CD8-positive, alpha-beta memory T cell (primary cell): Measurements from ENCODE around the gene CENPT. TPM values are rescaled to one million over a fixed set of nuclear protein-coding genes. Genes with fewer than 3 reads are reported as not detected.
"Not testable (repeated sequence)": the region's sequence is repeated elsewhere in the genome, so short reads cannot be mapped to it uniquely, and the experiment has no call there.

Experiments used
- CTCF ChIA-PET: fragments of 350-600 bp; sonication (Branson Sonifier 250); formaldehyde crosslinking; loops from one replicate; lab custom pipeline; 2021; ENCODE audit warnings: antibody characterized with exemption; lab: Charles Lee
- POLR2A ChIA-PET: fragments of 350-600 bp; sonication (Branson Sonifier 250); formaldehyde crosslinking; loops from one replicate; lab custom pipeline; 2021; ENCODE audit warnings: antibody characterized with exemption; lab: Charles Lee
- DNase-seq, 5 donors: peaks; one replicate each; pipeline versions ENCODE4 v3.0.0 to v3.0.0-alpha.2; 2020 to 2022; ENCODE audit warnings: mixed read lengths in 1 of 5
- H3K27ac ChIP-seq: one replicate; pipeline ENCODE4 v1.7.0; 2013; ENCODE audit warnings: low read depth, mild to moderate bottlenecking, low read length, moderate library complexity
- H3K27me3 ChIP-seq: 2 replicates; pipeline ENCODE4 v1.7.0; 2013; ENCODE audit warnings: low read length, mild to moderate bottlenecking; ENCODE audit not compliant: insufficient read depth, poor library complexity, severe bottlenecking
- H3K36me3 ChIP-seq: 2 replicates; pipeline ENCODE4 v1.7.0; 2013; ENCODE audit warnings: mild to moderate bottlenecking, low read length, moderate library complexity; ENCODE audit not compliant: insufficient read depth
- H3K4me1 ChIP-seq: 2 replicates; pipeline ENCODE4 v1.7.0; 2013; ENCODE audit warnings: mild to moderate bottlenecking, low read length, moderate library complexity; ENCODE audit not compliant: insufficient read depth
- H3K4me3 ChIP-seq: 2 replicates; pipeline ENCODE4 v1.7.0; 2013; ENCODE audit warnings: mild to moderate bottlenecking, low read length
- H3K9me3 ChIP-seq: 2 replicates; pipeline ENCODE4 v1.7.0; 2013; ENCODE audit warnings: mild to moderate bottlenecking, low read length
- H3K27ac Mint-ChIP-seq, 8 donors: one replicate each; pipeline ENCODE4 v1.8.0; 2020 to 2021; ENCODE audit warnings: mixed read lengths in 8 of 8, mild to moderate bottlenecking in 6 of 8, inconsistent platforms in 3 of 8, moderate library complexity in 3 of 8
- H3K27me3 Mint-ChIP-seq, 2 donors: one replicate each; pipeline ENCODE4 v1.8.0; 2020 to 2021; ENCODE audit warnings: mixed read lengths in 2 of 2, mild to moderate bottlenecking in 1 of 2, moderate library complexity in 1 of 2
- H3K36me3 Mint-ChIP-seq, 3 donors: one replicate each; pipeline ENCODE4 v1.8.0; 2020 to 2021; ENCODE audit warnings: mixed read lengths in 3 of 3, inconsistent platforms in 1 of 3, mild to moderate bottlenecking in 1 of 3
- H3K4me1 Mint-ChIP-seq, 3 donors: one replicate each; pipeline ENCODE4 v1.8.0; 2020 to 2021; ENCODE audit warnings: mixed read lengths in 3 of 3, inconsistent platforms in 1 of 3, mild to moderate bottlenecking in 1 of 3
- H3K4me3 Mint-ChIP-seq, 7 donors: one replicate each; pipeline ENCODE4 v1.8.0; 2020 to 2021; ENCODE audit warnings: mixed read lengths in 7 of 7, mild to moderate bottlenecking in 6 of 7, moderate library complexity in 4 of 7, inconsistent platforms in 2 of 7
- H3K9me3 Mint-ChIP-seq, 5 donors: one replicate each; pipeline ENCODE4 v1.8.0; 2020 to 2022; ENCODE audit warnings: mixed read lengths in 5 of 5, mild to moderate bottlenecking in 3 of 5, moderate library complexity in 2 of 5, inconsistent platforms in 1 of 5
- polyA plus RNA-seq: library from polyadenylated mRNA; unstranded; fragments of 300-500 nt; fragmentation: Illumina TruSeq; gene quantifications from one replicate; pipeline ENCODE4 v1.2.3, GENCODE V29; 2021
- total RNA-seq, 2 experiments: library from RNA; stranded (reverse); gene quantifications; one replicate each; pipeline ENCODE4 v1.2.3, GENCODE V29; 2021

Gene CENPT
- total and polyA plus RNA-seq, 3 experiments from 2014 or later, result 14.3 to 58.6 (median 56.5) TPM

DNA sequence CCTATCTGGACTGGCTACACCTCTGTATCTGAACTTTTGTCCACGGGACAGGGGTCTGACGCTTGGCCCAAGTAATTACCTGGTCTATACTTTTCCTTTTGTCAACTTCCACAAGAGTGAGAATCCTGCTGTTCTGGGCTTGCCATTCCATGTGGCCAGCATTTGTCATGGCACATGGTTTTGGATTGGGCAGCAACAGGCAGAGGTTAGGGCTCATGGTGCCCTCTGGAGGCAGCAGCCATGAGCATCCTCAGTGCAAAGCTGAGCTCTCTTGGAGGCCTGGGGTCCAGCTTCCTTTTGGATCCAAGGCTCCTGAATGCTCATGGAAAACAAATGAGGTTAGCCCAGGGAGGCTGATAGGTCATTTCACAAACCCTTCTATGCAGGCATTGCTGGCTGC, 17.8 kb upstream of the CENPT start:
- Mint-ChIP-seq H3K27me3 (no peaks in the 10 kb centered on the region), H3K9me3 (no peaks in the 10 kb centered on the region), H3K36me3 (peaks cover 0 to 56% (median 2%) of the 10 kb centered on the region in 3 donors), H3K4me1 (peaks cover 5 to 7% (median 6%) of the 10 kb centered on the region in 3 donors), H3K27ac (peak overlapping the region in 1 of 8 donors; percentile 38), H3K4me3 (no peak overlapping the region)
- H3K4me3 ChIP-seq, result no peak overlapping the region
- no peak for DNase-seq
- no peak overlapping the region for H3K27ac ChIP-seq
- no peaks in the 10 kb centered on the region for H3K4me1 ChIP-seq
- peaks cover 6% of the 10 kb centered on the region for H3K36me3 ChIP-seq
- POLR2A ChIA-PET, result no interaction called here
- no peaks in the 10 kb centered on the region for H3K27me3 ChIP-seq
- no peaks in the 10 kb centered on the region for H3K9me3 ChIP-seq
- CTCF ChIA-PET, result interaction anchor here (0.8 to 1.8 kb wide), 5 partner anchors 24 to 344 kb away, joined by 3 to 5 read pairs (median 4); no protein-coding TSS in a partner anchor

- peaks cover 0 to 49% (median 0%) of the 10 kb centered on the region in 3 donors for H3K36me3 Mint-ChIP-seq
- H3K27ac Mint-ChIP-seq, result peak overlapping the region in 5 of 8 donors; percentile 13 to 61 (median 23)
- DNase-seq, result no peak
- CTCF ChIA-PET, result interaction anchor here (1.2 to 1.8 kb wide), 4 partner anchors 23 to 344 kb away, joined by 3 to 5 read pairs (median 4); no protein-coding TSS in a partner anchor
- peaks cover 5 to 7% (median 6%) of the 10 kb centered on the region in 3 donors for H3K4me1 Mint-ChIP-seq
- Histone ChIP-seq H3K4me1 (no peaks in the 10 kb centered on the region), H3K36me3 (peaks cover 6% of the 10 kb centered on the region), H3K27me3 (no peaks in the 10 kb centered on the region), H3K9me3 (no peaks in the 10 kb centered on the region), H3K4me3 (no peak overlapping the region), H3K27ac (no peak overlapping the region)
- no peaks in the 10 kb centered on the region for H3K27me3 Mint-ChIP-seq
- H3K9me3 Mint-ChIP-seq, result no peaks in the 10 kb centered on the region
- no peak overlapping the region for H3K4me3 Mint-ChIP-seq
- POLR2A ChIA-PET, result no interaction called here
These were observed 17.1 kb upstream of the CENPT start for GRCh38 chr16:67864594-67864993.

GRCh38 chr16:67864044-67864443, 16.6 kb upstream of the CENPT start:
- CTCF ChIA-PET, result interaction anchor here (1.4 to 3.0 kb wide), 2 partner anchors 30 to 47 kb away, joined by 3 to 16 read pairs; no protein-coding TSS in a partner anchor
- H3K36me3 ChIP-seq, H3K27me3 Mint-ChIP-seq, H3K4me1 ChIP-seq, H3K4me3 ChIP-seq, H3K9me3 Mint-ChIP-seq, DNase-seq, H3K27me3 ChIP-seq, H3K4me1 Mint-ChIP-seq, H3K27ac Mint-ChIP-seq, POLR2A ChIA-PET, H3K27ac ChIP-seq, H3K4me3 Mint-ChIP-seq, H3K9me3 ChIP-seq: not testable (repeated sequence)
- peaks cover 0 to 47% (median 0%) of the 10 kb centered on the region in 3 donors for H3K36me3 Mint-ChIP-seq

DNA sequence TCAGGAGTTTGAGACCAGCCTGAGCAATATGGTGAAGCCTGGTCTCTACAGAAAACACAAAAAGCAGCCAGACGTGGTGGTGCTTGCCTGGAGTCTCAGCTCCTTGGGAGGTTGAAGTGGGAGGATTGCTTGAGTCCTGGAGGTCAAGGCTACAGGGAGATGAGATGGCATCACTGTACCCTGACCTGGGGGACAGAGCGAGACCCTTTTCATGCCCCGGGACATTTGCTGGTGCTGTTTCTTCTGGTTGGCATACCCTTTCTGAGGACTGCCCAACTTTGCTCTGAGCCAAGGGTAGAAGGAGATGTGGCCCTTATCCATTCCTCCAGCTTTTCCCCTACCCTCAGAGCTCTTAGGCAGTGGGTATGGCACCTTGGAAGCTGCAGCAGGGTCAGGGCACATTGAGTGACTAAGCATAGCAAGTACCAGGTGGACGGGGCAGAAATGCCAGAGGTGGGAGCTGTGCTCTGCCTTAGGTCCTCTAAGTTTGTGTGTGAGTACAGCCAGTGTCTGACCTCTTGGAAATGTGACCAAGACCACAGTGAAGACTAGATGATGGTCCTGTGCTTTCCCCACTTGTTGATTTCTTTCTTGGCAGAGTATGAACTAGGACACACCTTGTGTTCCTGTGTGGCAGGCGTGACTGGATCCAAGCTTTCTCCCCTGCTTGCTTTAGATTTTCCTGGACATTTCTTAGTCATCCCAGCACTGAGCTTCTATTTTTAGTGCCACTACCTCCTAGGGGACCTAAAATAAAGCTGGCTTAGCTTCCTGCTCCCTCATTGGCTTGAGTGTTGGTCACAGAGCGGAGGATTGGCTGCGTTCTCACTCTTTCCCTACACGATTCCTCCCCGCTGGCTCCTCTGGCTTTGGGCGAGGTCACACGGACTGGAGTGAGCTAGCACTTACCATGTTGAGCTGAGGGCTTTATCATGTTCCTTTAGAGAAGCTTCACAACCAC, 15.4 kb upstream of the CENPT start:
- no peaks in the 10 kb centered on the region for H3K27me3 ChIP-seq
- Mint-ChIP-seq H3K27me3 (no peaks in the 10 kb centered on the region), H3K36me3 (peaks cover 0 to 39% (median 0%) of the 10 kb centered on the region in 3 donors), H3K4me3 (no peak overlapping the region), H3K4me1 (peaks cover 11 to 18% (median 16%) of the 10 kb centered on the region in 3 donors), H3K27ac (peak overlapping the region in 3 of 8 donors; percentile 12 to 68 (median 60)), H3K9me3 (no peaks in the 10 kb centered on the region)
- no peak overlapping the region for H3K27ac ChIP-seq
- H3K36me3 ChIP-seq, result peaks cover 4% of the 10 kb centered on the region
- no peaks in the 10 kb centered on the region for H3K9me3 ChIP-seq
- DNase-seq, result no peak
- POLR2A ChIA-PET, result no interaction called here
- CTCF ChIA-PET, result interaction anchor here (0.7 to 3.0 kb wide), 5 partner anchors 21 to 191 kb away, joined by 3 to 16 read pairs (median 4); no protein-coding TSS in a partner anchor
- H3K4me3 ChIP-seq, result no peak overlapping the region
- H3K4me1 ChIP-seq, result peaks cover 8% of the 10 kb centered on the region

DNA sequence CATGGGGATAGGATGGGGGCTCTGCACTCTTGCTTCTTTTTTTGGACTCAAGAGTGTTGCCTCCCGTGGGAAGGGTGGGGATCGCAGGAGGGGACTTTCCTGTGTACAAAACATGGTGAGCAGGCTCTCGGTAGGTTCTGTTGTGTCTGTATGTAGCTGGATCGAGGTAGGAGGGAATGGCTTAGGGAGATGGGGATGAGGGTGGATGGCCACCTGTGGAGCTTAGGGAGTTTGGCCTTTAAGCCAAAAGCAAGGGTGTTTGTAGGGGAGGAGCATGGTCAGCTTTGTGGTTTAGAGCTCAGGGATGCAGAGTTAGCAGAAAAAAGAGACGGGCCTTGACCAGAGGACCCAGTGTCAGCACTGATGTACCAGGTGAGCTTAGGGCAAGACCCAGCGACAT, 14.4 kb upstream of the CENPT start:
- Histone ChIP-seq H3K4me3 (no peak overlapping the region), H3K27me3 (no peaks in the 10 kb centered on the region), H3K36me3 (no peaks in the 10 kb centered on the region), H3K4me1 (peaks cover 18% of the 10 kb centered on the region), H3K27ac (no peak overlapping the region), H3K9me3 (no peaks in the 10 kb centered on the region)
- CTCF ChIA-PET, result interaction anchor here (0.7 to 3.0 kb wide), 8 partner anchors 12 to 368 kb away, joined by 3 to 16 read pairs (median 3); no protein-coding TSS in a partner anchor
- POLR2A ChIA-PET, result no interaction called here
- no peak overlapping the region for H3K4me3 Mint-ChIP-seq
- no peaks in the 10 kb centered on the region for H3K27me3 Mint-ChIP-seq
- DNase-seq, result no peak
- no peaks in the 10 kb centered on the region for H3K9me3 Mint-ChIP-seq
- peaks cover 22 to 29% (median 26%) of the 10 kb centered on the region in 3 donors for H3K4me1 Mint-ChIP-seq
- H3K27ac Mint-ChIP-seq, result peak overlapping the region in 3 of 8 donors; percentile 53 to 78 (median 60)
- peaks cover 0 to 36% (median 0%) of the 10 kb centered on the region in 3 donors for H3K36me3 Mint-ChIP-seq

DNA sequence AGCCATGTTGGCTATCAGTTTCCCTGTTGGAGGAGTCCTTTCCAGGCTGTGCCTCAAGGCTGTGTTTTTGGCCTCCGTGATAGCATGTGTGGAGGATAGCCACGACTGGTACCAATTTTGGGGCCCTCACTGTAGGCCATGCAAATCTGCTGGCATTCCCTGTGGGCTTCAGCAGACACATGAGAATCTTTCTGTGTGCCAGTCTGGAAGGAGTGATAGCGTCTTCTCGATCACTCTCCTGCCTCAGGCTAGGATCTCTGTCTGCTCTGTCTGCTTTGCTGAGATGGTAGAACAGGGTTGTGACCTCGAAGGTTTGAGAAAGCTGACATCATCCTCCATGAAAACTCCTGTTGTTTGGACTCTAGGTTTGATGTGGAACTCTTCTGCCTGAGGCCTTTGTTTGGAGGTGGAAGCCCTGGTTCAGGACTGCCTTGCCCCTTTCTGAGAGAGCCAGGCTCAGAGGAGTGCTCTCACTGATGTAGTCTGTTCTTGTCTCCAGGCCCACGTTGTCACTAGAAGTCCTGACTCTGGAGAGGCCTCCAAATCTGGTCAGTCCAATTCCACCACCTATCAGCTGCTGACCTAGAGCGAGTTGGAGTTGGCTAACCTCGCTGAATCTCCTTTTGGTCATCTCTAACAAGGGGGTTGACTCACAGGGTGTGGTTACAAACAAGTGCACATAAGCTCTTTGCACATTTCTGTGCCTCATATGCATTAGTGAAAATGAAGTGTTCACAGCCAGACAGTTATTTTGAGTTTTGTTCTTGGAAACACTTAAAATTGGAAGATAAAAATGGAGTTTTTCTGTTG, 13.3 kb upstream of the CENPT start:
- no peaks in the 10 kb centered on the region for H3K9me3 Mint-ChIP-seq
- DNase-seq, result no peak
- no peaks in the 10 kb centered on the region for H3K27me3 Mint-ChIP-seq
- no peak overlapping the region for H3K4me3 Mint-ChIP-seq
- H3K27me3 ChIP-seq, result no peaks in the 10 kb centered on the region
- H3K36me3 Mint-ChIP-seq, result peaks cover 0 to 28% (median 0%) of the 10 kb centered on the region in 3 donors
- H3K4me1 ChIP-seq, result peaks cover 18% of the 10 kb centered on the region
- H3K4me3 ChIP-seq, result no peak overlapping the region
- no peak overlapping the region for H3K27ac ChIP-seq
- H3K27ac Mint-ChIP-seq, result peak overlapping the region in 2 of 8 donors; percentile 4 to 77
- ChIA-PET POLR2A (no interaction called here), CTCF (interaction anchor here (1.0 to 3.0 kb wide), 3 partner anchors 13 to 180 kb away, joined by 3 to 16 read pairs (median 4); no protein-coding TSS in a partner anchor)
- H3K9me3 ChIP-seq, result no peaks in the 10 kb centered on the region
- no peaks in the 10 kb centered on the region for H3K36me3 ChIP-seq
- H3K4me1 Mint-ChIP-seq, result peaks cover 25 to 34% (median 29%) of the 10 kb centered on the region in 3 donors

GRCh38 chr16:67858500-67858899, 11.0 kb upstream of the CENPT start:
- Histone ChIP-seq H3K36me3 (no peaks in the 10 kb centered on the region), H3K4me3 (no peak overlapping the region), H3K27ac (peak overlapping the region; percentile 61), H3K4me1 (peaks cover 18% of the 10 kb centered on the region), H3K27me3 (no peaks in the 10 kb centered on the region), H3K9me3 (no peaks in the 10 kb centered on the region)
- ChIA-PET POLR2A (no interaction called here), CTCF (interaction anchor here (0.6 kb wide), 1 partner anchor 25 kb away, joined by 3 read pairs; no protein-coding TSS in a partner anchor)
- peaks cover 0 to 23% (median 2%) of the 10 kb centered on the region in 3 donors for H3K36me3 Mint-ChIP-seq
- no peaks in the 10 kb centered on the region for H3K9me3 Mint-ChIP-seq
- peaks cover 28 to 51% (median 38%) of the 10 kb centered on the region in 3 donors for H3K4me1 Mint-ChIP-seq
- H3K4me3 Mint-ChIP-seq, result peak overlapping the region in 1 of 7 donors; percentile 24
- DNase-seq, result no peak
- no peaks in the 10 kb centered on the region for H3K27me3 Mint-ChIP-seq
- H3K27ac Mint-ChIP-seq, result peak overlapping the region; percentile 15 to 95 (median 90)
